ENCODE data around the gene TMEM18.

- TF ChIP-seq ZNF142 (CRISPR knock-in tag; IDR thresholded peaks at IDR 0.05) (no peak), ZNF720 (CRISPR knock-in tag; IDR thresholded peaks at IDR 0.05) (no peak), ZNF614 (CRISPR knock-in tag; IDR thresholded peaks at IDR 0.05; ENCODE audit: borderline replicate concordance) (no peak), ZNF564 (CRISPR knock-in tag; IDR thresholded peaks at IDR 0.05) (no peak), JUND (CRISPR knock-in tag; IDR thresholded peaks at IDR 0.05) (no peak), POLR2A (IDR thresholded peaks at IDR 0.05; ENCODE audit: insufficient read depth in 1 of 2, low read depth in 2 of 2, low read length in 2 of 2) (no peak), NR2C2 (CRISPR knock-in tag; IDR thresholded peaks at IDR 0.05; ENCODE audit: borderline replicate concordance) (no peak), RXRA (CRISPR knock-in tag; IDR thresholded peaks at IDR 0.05) (no peak), MLX (CRISPR knock-in tag; IDR thresholded peaks at IDR 0.05) (no peak), CBX2 (IDR thresholded peaks at IDR 0.05; ENCODE audit: low read depth, low read length) (no peak), CBX2 (CRISPR knock-in tag; IDR thresholded peaks at IDR 0.05; ENCODE audit: low read depth) (no peak), SOX5 (CRISPR knock-in tag; IDR thresholded peaks at IDR 0.05; ENCODE audit: borderline replicate concordance) (no peak), ZFP90 (CRISPR knock-in tag; IDR thresholded peaks at IDR 0.05; ENCODE audit: borderline replicate concordance) (no peak)
- TF ChIP-seq, protein P1, sequence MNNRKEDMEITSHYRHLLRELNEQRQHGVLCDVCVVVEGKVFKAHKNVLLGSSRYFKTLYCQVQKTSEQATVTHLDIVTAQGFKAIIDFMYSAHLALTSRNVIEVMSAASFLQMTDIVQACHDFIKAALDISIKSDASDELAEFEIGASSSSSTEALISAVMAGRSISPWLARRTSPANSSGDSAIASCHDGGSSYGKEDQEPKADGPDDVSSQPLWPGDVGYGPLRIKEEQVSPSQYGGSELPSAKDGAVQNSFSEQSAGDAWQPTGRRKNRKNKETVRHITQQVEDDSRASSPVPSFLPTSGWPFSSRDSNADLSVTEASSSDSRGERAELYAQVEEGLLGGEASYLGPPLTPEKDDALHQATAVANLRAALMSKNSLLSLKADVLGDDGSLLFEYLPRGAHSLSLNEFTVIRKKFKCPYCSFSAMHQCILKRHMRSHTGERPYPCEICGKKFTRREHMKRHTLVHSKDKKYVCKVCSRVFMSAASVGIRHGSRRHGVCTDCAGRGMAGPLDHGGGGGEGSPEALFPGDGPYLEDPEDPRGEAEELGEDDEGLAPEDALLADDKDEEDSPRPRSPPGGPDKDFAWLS (CRISPR knock-in tag; IDR thresholded peaks at IDR 0.05; ENCODE audit: borderline replicate concordance): no peak
- TF ChIP-seq, protein P2, sequence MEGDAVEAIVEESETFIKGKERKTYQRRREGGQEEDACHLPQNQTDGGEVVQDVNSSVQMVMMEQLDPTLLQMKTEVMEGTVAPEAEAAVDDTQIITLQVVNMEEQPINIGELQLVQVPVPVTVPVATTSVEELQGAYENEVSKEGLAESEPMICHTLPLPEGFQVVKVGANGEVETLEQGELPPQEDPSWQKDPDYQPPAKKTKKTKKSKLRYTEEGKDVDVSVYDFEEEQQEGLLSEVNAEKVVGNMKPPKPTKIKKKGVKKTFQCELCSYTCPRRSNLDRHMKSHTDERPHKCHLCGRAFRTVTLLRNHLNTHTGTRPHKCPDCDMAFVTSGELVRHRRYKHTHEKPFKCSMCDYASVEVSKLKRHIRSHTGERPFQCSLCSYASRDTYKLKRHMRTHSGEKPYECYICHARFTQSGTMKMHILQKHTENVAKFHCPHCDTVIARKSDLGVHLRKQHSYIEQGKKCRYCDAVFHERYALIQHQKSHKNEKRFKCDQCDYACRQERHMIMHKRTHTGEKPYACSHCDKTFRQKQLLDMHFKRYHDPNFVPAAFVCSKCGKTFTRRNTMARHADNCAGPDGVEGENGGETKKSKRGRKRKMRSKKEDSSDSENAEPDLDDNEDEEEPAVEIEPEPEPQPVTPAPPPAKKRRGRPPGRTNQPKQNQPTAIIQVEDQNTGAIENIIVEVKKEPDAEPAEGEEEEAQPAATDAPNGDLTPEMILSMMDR (CRISPR knock-in tag; IDR thresholded peaks at IDR 0.05): no peak
Measured at GRCh38 chr2:647003-647560, 30.1 kb downstream of the TMEM18 start.

Data from HepG2 (cell line).